ENCODE measurements around the gene ATP8B4.

GRCh38 chr15:50053055-50053856 is 65.8 kb downstream of the ATP8B4 start:
- TF ChIP-seq CTCF (IDR thresholded peaks at IDR 0.05), result no peak
- no peak for TF ChIP-seq POLR2A (IDR thresholded peaks at IDR 0.05)
- TF ChIP-seq POLR2AphosphoS5 (IDR thresholded peaks at IDR 0.05), result no peak

All from prostate gland (tissue), 2 donors.